NCI-H187 treated with DMSO at 0.1 percent for 48 hours (cell line): Measurements from ENCODE around the gene LYVE1.

Source experiments
- DNase-seq: peaks from one replicate; lab custom pipeline; 2025; lab: John Stamatoyannopoulos, UW

LYVE1 gene

GRCh38 chr11:10591741-10592140 is 23.3 kb upstream of the LYVE1 start:
- DNase-seq: no peak

- DNase-seq: no peak
These were observed 21.9 kb upstream of the LYVE1 start for GRCh38 chr11:10590218-10590915.

- DNase-seq: no peak
These were observed 20.4 kb upstream of the LYVE1 start for GRCh38 chr11:10588904-10589303.

- no peak for DNase-seq
These were observed 19.5 kb upstream of the LYVE1 start for GRCh38 chr11:10587995-10588394.

GRCh38 chr11:10587388-10587787 is 18.9 kb upstream of the LYVE1 start:
- DNase-seq: no peak

GRCh38 chr11:10584071-10584501 is 15.6 kb upstream of the LYVE1 start:
- DNase-seq: no peak

GRCh38 chr11:10581481-10582019 is 13.1 kb upstream of the LYVE1 start:
- no peak for DNase-seq

- no peak for DNase-seq
These were observed 12.2 kb upstream of the LYVE1 start for GRCh38 chr11:10580623-10581022.

- no peak for DNase-seq
These were observed 11.2 kb upstream of the LYVE1 start for GRCh38 chr11:10579700-10580099.

- no peak for DNase-seq
These were observed 7.6 kb upstream of the LYVE1 start for GRCh38 chr11:10576035-10576398.

- no peak for DNase-seq
These were observed 7.0 kb upstream of the LYVE1 start for GRCh38 chr11:10575346-10576034.

GRCh38 chr11:10573556-10573955 is 5.1 kb upstream of the LYVE1 start:
- DNase-seq: no peak

GRCh38 chr11:10573028-10573427 is 4.6 kb upstream of the LYVE1 start:
- no peak for DNase-seq

- no peak for DNase-seq
These were observed 4.1 kb upstream of the LYVE1 start for GRCh38 chr11:10572533-10572932.

- no peak for DNase-seq
These were observed 1.0 kb downstream of the LYVE1 start for GRCh38 chr11:10567446-10567845.

GRCh38 chr11:10566257-10566957 is 2.1 kb downstream of the LYVE1 start:
- no peak for DNase-seq

GRCh38 chr11:10565493-10565892 is 3.0 kb downstream of the LYVE1 start:
- DNase-seq: no peak

GRCh38 chr11:10564696-10565318 is 3.7 kb downstream of the LYVE1 start:
- DNase-seq: no peak

- DNase-seq: no peak
These were observed 4.4 kb downstream of the LYVE1 start for GRCh38 chr11:10564030-10564429.

- no peak for DNase-seq
These were observed 6.5 kb downstream of the LYVE1 start for GRCh38 chr11:10561947-10562346.

- DNase-seq: no peak
These were observed 7.2 kb downstream of the LYVE1 start for GRCh38 chr11:10561043-10561818.

- DNase-seq: no peak
These were observed 10.2 kb downstream of the LYVE1 start for GRCh38 chr11:10558288-10558687.
